OCI-LY1 (cell line): ENCODE measurements around the gene RNU1-2.
"Not testable (repeated sequence)": the region's sequence is repeated elsewhere in the genome, so short reads cannot be mapped to it uniquely, and the experiment has no call there.

Source experiments
- EZH2 ChIP-seq: fragments of 200-600 bp; sonication (generic), shearing (Covaris generic); IDR thresholded peaks from 2 replicates; pipeline ENCODE4 v1.8.0; 2017; ENCODE audit warnings: borderline replicate concordance, mixed run types, mild to moderate bottlenecking, antibody characterized with exemption, low read length, moderate library complexity, mixed read lengths
- TF ChIP-seq, protein P1 (sequence below): fragments of 200-600 bp; sonication (generic), shearing (Covaris generic); IDR thresholded peaks from 2 replicates; pipeline ENCODE4 v1.5.1; 2017; ENCODE audit warnings: mild to moderate bottlenecking, antibody characterized with exemption, low read length, moderate library complexity, mixed read lengths

DNA sequence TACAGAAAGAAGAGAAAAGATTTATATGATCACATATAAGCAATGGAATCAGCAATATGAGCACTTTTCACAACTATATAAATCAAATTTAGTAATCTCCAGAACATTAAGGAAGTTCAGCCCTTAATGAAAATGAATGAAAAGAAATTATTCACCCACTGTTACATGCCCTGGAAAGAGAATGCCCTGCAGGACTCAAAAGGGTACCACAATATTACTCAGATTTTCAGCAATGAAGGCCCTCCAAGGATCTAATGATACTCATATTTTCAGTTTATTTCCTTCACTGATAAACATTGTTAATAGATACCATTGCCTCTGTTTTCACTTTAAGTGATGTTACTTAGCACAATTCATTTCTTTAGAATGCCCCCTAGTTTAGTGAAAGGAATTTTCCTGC, 2.5 kb downstream of the RNU1-2 start:
- TF ChIP-seq, protein P1, sequence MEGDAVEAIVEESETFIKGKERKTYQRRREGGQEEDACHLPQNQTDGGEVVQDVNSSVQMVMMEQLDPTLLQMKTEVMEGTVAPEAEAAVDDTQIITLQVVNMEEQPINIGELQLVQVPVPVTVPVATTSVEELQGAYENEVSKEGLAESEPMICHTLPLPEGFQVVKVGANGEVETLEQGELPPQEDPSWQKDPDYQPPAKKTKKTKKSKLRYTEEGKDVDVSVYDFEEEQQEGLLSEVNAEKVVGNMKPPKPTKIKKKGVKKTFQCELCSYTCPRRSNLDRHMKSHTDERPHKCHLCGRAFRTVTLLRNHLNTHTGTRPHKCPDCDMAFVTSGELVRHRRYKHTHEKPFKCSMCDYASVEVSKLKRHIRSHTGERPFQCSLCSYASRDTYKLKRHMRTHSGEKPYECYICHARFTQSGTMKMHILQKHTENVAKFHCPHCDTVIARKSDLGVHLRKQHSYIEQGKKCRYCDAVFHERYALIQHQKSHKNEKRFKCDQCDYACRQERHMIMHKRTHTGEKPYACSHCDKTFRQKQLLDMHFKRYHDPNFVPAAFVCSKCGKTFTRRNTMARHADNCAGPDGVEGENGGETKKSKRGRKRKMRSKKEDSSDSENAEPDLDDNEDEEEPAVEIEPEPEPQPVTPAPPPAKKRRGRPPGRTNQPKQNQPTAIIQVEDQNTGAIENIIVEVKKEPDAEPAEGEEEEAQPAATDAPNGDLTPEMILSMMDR, result not testable (repeated sequence)
- TF ChIP-seq EZH2, result not testable (repeated sequence)
